ENCODE data around the gene KDM6B. TPM values are rescaled to one million over a fixed set of nuclear protein-coding genes. Genes with fewer than 3 reads are reported as not detected.

Gene KDM6B
- total RNA-seq, 2 donors from 2014 or later = 7.5 to 20.1 TPM

- Histone ChIP-seq H3K27ac (no peak overlapping the region), H3K4me1 (peaks cover 14% of the 10 kb centered on the region), H3K9me3 (no peaks in the 10 kb centered on the region), H3K27me3 (no peaks in the 10 kb centered on the region), H3K4me3 (no peak overlapping the region), H3K36me3 (replicated peaks in 1 of 2; ENCODE audit: insufficient read depth in 1 of 2, low read depth in 2 of 2) (peaks cover 0 to 3% of the 10 kb centered on the region in 2 donors)
- TF ChIP-seq POLR2A (IDR thresholded peaks at IDR 0.05) = no peak
- TF ChIP-seq, protein P1, sequence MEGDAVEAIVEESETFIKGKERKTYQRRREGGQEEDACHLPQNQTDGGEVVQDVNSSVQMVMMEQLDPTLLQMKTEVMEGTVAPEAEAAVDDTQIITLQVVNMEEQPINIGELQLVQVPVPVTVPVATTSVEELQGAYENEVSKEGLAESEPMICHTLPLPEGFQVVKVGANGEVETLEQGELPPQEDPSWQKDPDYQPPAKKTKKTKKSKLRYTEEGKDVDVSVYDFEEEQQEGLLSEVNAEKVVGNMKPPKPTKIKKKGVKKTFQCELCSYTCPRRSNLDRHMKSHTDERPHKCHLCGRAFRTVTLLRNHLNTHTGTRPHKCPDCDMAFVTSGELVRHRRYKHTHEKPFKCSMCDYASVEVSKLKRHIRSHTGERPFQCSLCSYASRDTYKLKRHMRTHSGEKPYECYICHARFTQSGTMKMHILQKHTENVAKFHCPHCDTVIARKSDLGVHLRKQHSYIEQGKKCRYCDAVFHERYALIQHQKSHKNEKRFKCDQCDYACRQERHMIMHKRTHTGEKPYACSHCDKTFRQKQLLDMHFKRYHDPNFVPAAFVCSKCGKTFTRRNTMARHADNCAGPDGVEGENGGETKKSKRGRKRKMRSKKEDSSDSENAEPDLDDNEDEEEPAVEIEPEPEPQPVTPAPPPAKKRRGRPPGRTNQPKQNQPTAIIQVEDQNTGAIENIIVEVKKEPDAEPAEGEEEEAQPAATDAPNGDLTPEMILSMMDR (IDR thresholded peaks at IDR 0.05) = no peak
- intact Hi-C loops (cut with DNase I) = no loop called here
- 45 to 46% methylated on average over 3 of the region's 3 CpGs for WGBS, 2 donors
- no peak for ATAC-seq
- no peak for DNase-seq
Measured at GRCh38 chr17:7880076-7880868, 46.3 kb downstream of the KDM6B start.

DNA sequence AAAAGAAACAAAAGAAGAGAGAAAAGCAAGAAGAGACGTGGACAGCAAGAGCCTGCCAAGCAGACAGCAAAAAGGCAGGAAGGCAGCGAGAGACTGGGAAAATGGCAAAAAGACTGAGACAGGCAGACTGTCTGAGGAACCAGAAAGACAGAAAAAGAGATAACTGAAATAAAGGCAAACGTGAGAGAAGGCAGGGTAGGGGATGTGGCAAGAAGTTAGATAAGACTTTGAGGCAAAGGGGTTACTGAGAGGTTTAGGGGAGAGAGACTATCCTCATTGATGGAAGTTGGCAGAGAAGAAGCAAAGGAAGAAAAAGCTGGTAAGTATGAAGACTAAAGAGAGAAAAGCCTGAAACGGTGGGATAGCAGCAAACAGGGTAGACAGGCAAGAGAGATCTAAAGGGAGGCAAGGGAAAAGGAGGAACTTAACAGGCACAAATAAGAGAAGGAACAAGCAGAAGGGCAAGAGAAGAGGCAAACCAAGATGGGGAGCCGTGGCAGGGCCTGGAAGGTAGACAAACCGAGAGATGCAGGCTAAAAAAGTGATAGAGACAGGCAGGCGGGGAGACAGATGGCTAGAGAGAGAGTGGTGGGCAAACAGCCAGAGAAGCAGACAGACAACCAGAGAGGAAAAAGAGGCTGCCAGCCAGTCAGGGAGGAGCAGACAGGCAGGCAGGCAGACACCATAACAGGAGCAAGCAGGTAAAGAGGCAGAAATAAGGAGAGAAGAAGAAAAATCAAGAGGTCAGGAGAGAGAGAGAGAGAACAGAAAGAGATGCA lies 47.4 kb downstream of the KDM6B start:
- intact Hi-C loops (cut with DNase I) = no loop called here
- H3K27me3 ChIP-seq = no peaks in the 10 kb centered on the region
- H3K36me3 ChIP-seq (replicated peaks in 1 of 2; ENCODE audit: insufficient read depth in 1 of 2, low read depth in 2 of 2) = peaks cover 0 to 3% of the 10 kb centered on the region in 2 donors
- ATAC-seq = no peak
- H3K27ac ChIP-seq = peak overlapping the region in 1 of 4 donors; percentile 47
- H3K4me3 ChIP-seq = no peak overlapping the region
- H3K4me1 ChIP-seq = peaks cover 20% of the 10 kb centered on the region
- H3K9me3 ChIP-seq = no peaks in the 10 kb centered on the region
- 46 to 53% methylated on average over 7 of the region's 7 CpGs for WGBS, 2 donors
- no peak for TF ChIP-seq POLR2A (IDR thresholded peaks at IDR 0.05)
- TF ChIP-seq, protein P1 (IDR thresholded peaks at IDR 0.05) = no peak
- DNase-seq = peak in 2 of 4 donors; percentile 32 to 35

DNA sequence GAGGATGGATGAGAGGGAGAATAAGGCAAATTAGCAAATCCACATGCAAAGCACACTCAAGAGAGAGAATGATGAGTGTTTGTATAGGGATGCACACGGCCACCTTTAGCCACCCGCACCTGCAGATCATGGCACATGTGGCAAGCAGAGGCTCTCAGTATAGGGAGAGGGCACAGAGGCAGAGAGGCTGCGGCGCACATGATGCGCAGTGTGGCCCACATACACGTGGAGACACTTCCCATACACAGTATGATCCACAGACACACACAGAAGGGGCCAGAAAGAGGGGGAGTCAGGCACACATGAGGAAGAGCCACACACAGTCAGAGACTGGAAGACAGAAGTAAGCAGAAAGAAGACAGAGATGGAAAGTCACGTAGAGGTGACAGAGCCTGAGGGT lies 48.1 kb downstream of the KDM6B start:
- intact Hi-C loops (cut with DNase I) = no loop called here
- Histone ChIP-seq H3K27ac (peak overlapping the region in 2 of 4 donors; percentile 22 to 47), H3K4me1 (peaks cover 27% of the 10 kb centered on the region), H3K9me3 (no peaks in the 10 kb centered on the region), H3K27me3 (no peaks in the 10 kb centered on the region), H3K36me3 (replicated peaks in 1 of 2; ENCODE audit: insufficient read depth in 1 of 2, low read depth in 2 of 2) (peaks cover 0 to 3% of the 10 kb centered on the region in 2 donors), H3K4me3 (no peak overlapping the region)
- DNase-seq (no peak), ATAC-seq (no peak)
- TF ChIP-seq POLR2A (IDR thresholded peaks at IDR 0.05) = no peak
- TF ChIP-seq, protein P1 (IDR thresholded peaks at IDR 0.05) = no peak
- WGBS, 2 donors = 64 to 72% methylated on average over 7 of the region's 7 CpGs

DNA sequence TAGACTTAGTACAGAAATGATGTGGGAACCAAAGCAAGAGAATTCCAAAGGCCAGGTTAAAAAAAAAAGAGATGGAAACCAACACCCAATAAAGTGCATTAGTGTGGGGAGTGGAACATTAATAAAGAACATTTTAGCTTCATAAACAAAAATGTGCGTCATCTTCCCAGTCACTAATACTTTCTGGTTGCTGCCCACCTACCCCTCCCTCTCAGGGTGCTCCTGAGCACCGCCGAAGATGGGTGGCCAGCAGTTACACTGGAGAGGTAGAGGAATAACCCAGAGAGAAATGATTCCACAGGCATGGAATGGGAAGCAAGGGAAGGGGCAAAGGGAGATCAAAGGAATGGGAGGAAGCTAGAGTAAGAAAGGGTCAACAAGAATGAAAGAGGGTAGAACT lies 48.6 kb downstream of the KDM6B start:
- WGBS, 2 donors = 87 to 90% methylated on average over 3 of the region's 3 CpGs
- Histone ChIP-seq H3K36me3 (replicated peaks in 1 of 2; ENCODE audit: insufficient read depth in 1 of 2, low read depth in 2 of 2) (peaks cover 0 to 3% of the 10 kb centered on the region in 2 donors), H3K4me3 (no peak overlapping the region), H3K27ac (peak overlapping the region in 3 of 4 donors; percentile 35 to 98 (median 47)), H3K9me3 (no peaks in the 10 kb centered on the region), H3K4me1 (peaks cover 32% of the 10 kb centered on the region), H3K27me3 (no peaks in the 10 kb centered on the region)
- intact Hi-C loops (cut with DNase I) = no loop called here
- DNase-seq (no peak), ATAC-seq (no peak)
- TF ChIP-seq, protein P1 (IDR thresholded peaks at IDR 0.05) = no peak
- TF ChIP-seq POLR2A (IDR thresholded peaks at IDR 0.05) = peak in 1 of 3 donors; percentile 23

Other genes starting within 250 kb of the KDM6B start
- not detected for gene SOX15, start 244.1 kb upstream of the KDM6B start, total RNA-seq
- gene FXR2, start 219.3 kb upstream of the KDM6B start, total RNA-seq = 10 to 100 TPM; 10.2 to 10.9 TPM
- 100 to 1,000 TPM in 1 of 2 donors, 10 to 100 TPM in 1; 59.9 to 148 TPM for gene SAT2, start 206.4 kb upstream of the KDM6B start, total RNA-seq
- not detected for gene SHBG, start 204.1 kb upstream of the KDM6B start, total RNA-seq
- 1 to 10 TPM in 1 of 2 donors, under 1 TPM in 1; 0.78 to 1.3 TPM for gene ATP1B2, start 183.3 kb upstream of the KDM6B start, total RNA-seq
- 10 to 100 TPM; 12.2 TPM for gene TP53, start 146.7 kb upstream of the KDM6B start, total RNA-seq
- 1 to 10 TPM; 3.4 to 5.6 TPM for gene WRAP53, start 145.7 kb upstream of the KDM6B start, total RNA-seq
- under 1 TPM; 0.33 to 0.78 TPM for gene EFNB3, start 129.0 kb upstream of the KDM6B start, total RNA-seq
- under 1 TPM; 0.26 to 0.66 TPM for gene DNAH2, start 116.5 kb upstream of the KDM6B start, total RNA-seq
- gene TMEM88, start 20.8 kb downstream of the KDM6B start, total RNA-seq = 10 to 100 TPM in 1 of 2 donors, 1 to 10 TPM in 1; 6.0 to 16.2 TPM
- gene NAA38, start 23.3 kb downstream of the KDM6B start, total RNA-seq = 10 to 100 TPM; 25.7 to 50.1 TPM
- 10 to 100 TPM in 1 of 2 donors, 1 to 10 TPM in 1; 5.7 to 16.5 TPM for gene CYB5D1, start 23.8 kb downstream of the KDM6B start, total RNA-seq
- 10 to 100 TPM; 53.7 to 69.9 TPM for gene CHD3, start 54.6 kb downstream of the KDM6B start, total RNA-seq
- gene RNF227, start 82.1 kb downstream of the KDM6B start, total RNA-seq = 1 to 10 TPM; 2.9 to 3.0 TPM
- gene KCNAB3, start 95.6 kb downstream of the KDM6B start, total RNA-seq = 1 to 10 TPM; 1.3 to 1.6 TPM
- gene TRAPPC1, start 97.7 kb downstream of the KDM6B start, total RNA-seq = 10 to 100 TPM; 10.5 to 40.0 TPM
- gene CNTROB, start 98.0 kb downstream of the KDM6B start, total RNA-seq = 10 to 100 TPM; 14.0 to 27.0 TPM
- not detected for gene GUCY2D, start 168.4 kb downstream of the KDM6B start, total RNA-seq
- 1 to 10 TPM in 1 of 2 donors, not detected in 1; 1.3 TPM for gene ALOX15B, start 204.8 kb downstream of the KDM6B start, total RNA-seq